Glutamatergic neuron (in vitro differentiated cells): Measurements from ENCODE around the gene TP53RK. TPM values are rescaled to one million over a fixed set of nuclear protein-coding genes. Genes with fewer than 3 reads are reported as not detected.

Experiments
- DNase-seq: peaks from one replicate; pipeline ENCODE4 v3.0.0; 2022
- H3K27ac Mint-ChIP-seq: one replicate; pipeline ENCODE4 v1.8.0; 2020; ENCODE audit warnings: mild to moderate bottlenecking, mixed read lengths, inconsistent platforms; ENCODE audit not compliant: unreplicated experiment
- H3K27me3 Mint-ChIP-seq: one replicate; pipeline ENCODE4 v1.8.0; 2020; ENCODE audit warnings: mild to moderate bottlenecking, moderate library complexity, mixed read lengths, inconsistent platforms; ENCODE audit not compliant: unreplicated experiment
- H3K36me3 Mint-ChIP-seq: one replicate; pipeline ENCODE4 v1.8.0; 2020; ENCODE audit warnings: mild to moderate bottlenecking, mixed read lengths, inconsistent platforms; ENCODE audit not compliant: unreplicated experiment
- H3K4me1 Mint-ChIP-seq: one replicate; pipeline ENCODE4 v1.8.0; 2020; ENCODE audit warnings: mild to moderate bottlenecking, low read depth, mixed read lengths, inconsistent platforms; ENCODE audit not compliant: unreplicated experiment
- H3K4me3 Mint-ChIP-seq: one replicate; pipeline ENCODE4 v1.8.0; 2020; ENCODE audit warnings: mild to moderate bottlenecking, mixed read lengths, inconsistent platforms; ENCODE audit not compliant: unreplicated experiment
- H3K9me3 Mint-ChIP-seq: one replicate; pipeline ENCODE4 v1.8.0; 2020; ENCODE audit warnings: mild to moderate bottlenecking, moderate library complexity, mixed read lengths, inconsistent platforms; ENCODE audit not compliant: unreplicated experiment
- total RNA-seq: library from RNA; stranded (reverse); fragmentation: NEBNext Ultra II Directional; extraction: Animal tissue kit (Norgen Biotek cat#: 25700); gene quantifications from one replicate; pipeline ENCODE4 v1.2.1, GENCODE V29; 2021; ENCODE audit not compliant: unreplicated experiment
- TF ChIP-seq, protein P1 (sequence below): fragments of 200-600 bp; sonication (generic); IDR thresholded peaks from one replicate; pipeline ENCODE4 v1.5.0; 2021; ENCODE audit not compliant: partially characterized antibody, unreplicated experiment

TP53RK gene
- total RNA-seq, 1 donor from 2014 or later = 19.0 TPM

DNA sequence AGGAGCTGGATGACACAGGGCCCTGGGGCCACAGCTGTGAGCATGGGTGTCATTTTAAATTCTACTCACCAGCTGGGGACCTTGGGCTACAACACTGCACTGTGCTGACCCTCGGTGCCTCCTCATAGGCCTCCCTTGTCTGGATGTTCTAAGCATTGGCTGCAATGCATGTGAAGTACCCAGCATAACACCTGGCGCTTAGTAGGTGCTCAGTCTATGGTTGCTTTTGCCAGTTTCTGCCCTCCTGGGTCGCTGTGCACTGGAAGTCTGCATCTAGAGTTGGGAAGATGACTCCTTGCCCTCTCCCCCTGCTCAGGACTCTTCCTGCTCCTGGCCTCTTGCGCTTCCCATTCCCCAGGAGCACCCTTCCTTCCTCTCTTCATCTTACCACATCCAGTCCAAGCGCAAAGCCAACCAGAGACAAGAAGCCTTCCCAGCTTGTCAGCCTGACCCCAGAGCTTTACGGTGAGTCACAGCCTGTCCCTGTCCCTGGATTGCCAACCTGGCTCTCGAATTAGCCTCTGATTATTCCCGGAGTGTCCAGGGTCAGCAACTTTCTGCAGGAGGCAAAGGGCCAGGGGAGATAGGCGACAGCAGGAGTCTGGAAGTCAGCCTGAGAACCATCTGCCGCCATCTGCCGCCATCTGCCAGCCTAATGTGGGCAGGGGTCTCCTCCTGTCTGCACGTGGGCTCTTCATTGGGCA lies 46.8 kb downstream of the TP53RK start:
- peak overlapping the region; percentile 90 for H3K27ac Mint-ChIP-seq
- peak; percentile 80 for DNase-seq

GRCh38 chr20:46641424-46641823 lies 47.8 kb downstream of the TP53RK start:
- TF ChIP-seq, protein P1, sequence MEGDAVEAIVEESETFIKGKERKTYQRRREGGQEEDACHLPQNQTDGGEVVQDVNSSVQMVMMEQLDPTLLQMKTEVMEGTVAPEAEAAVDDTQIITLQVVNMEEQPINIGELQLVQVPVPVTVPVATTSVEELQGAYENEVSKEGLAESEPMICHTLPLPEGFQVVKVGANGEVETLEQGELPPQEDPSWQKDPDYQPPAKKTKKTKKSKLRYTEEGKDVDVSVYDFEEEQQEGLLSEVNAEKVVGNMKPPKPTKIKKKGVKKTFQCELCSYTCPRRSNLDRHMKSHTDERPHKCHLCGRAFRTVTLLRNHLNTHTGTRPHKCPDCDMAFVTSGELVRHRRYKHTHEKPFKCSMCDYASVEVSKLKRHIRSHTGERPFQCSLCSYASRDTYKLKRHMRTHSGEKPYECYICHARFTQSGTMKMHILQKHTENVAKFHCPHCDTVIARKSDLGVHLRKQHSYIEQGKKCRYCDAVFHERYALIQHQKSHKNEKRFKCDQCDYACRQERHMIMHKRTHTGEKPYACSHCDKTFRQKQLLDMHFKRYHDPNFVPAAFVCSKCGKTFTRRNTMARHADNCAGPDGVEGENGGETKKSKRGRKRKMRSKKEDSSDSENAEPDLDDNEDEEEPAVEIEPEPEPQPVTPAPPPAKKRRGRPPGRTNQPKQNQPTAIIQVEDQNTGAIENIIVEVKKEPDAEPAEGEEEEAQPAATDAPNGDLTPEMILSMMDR = no peak
- H3K4me1 Mint-ChIP-seq = peaks cover 22% of the 10 kb centered on the region
- peaks cover 11% of the 10 kb centered on the region for H3K9me3 Mint-ChIP-seq
- H3K36me3 Mint-ChIP-seq = no peaks in the 10 kb centered on the region
- H3K4me3 Mint-ChIP-seq = no peak overlapping the region
- peaks cover 13% of the 10 kb centered on the region for H3K27me3 Mint-ChIP-seq
- H3K27ac Mint-ChIP-seq = peak overlapping the region; percentile 67
- DNase-seq = no peak

More for the DNA sequence above, 46.8 kb downstream of the TP53RK start:
- peak overlapping the region; percentile 55 for H3K4me3 Mint-ChIP-seq
- TF ChIP-seq, protein P1 = no peak
- H3K27me3 Mint-ChIP-seq = peaks cover 13% of the 10 kb centered on the region
- H3K4me1 Mint-ChIP-seq = peaks cover 26% of the 10 kb centered on the region
- no peaks in the 10 kb centered on the region for H3K36me3 Mint-ChIP-seq
- peaks cover 11% of the 10 kb centered on the region for H3K9me3 Mint-ChIP-seq

GRCh38 chr20:46640536-46641311 lies 48.5 kb downstream of the TP53RK start:
- Mint-ChIP-seq H3K9me3 (peaks cover 11% of the 10 kb centered on the region), H3K4me1 (peaks cover 22% of the 10 kb centered on the region), H3K4me3 (no peak overlapping the region), H3K27ac (no peak overlapping the region), H3K27me3 (peaks cover 13% of the 10 kb centered on the region), H3K36me3 (no peaks in the 10 kb centered on the region)
- DNase-seq = no peak
- TF ChIP-seq, protein P1 = no peak

DNA sequence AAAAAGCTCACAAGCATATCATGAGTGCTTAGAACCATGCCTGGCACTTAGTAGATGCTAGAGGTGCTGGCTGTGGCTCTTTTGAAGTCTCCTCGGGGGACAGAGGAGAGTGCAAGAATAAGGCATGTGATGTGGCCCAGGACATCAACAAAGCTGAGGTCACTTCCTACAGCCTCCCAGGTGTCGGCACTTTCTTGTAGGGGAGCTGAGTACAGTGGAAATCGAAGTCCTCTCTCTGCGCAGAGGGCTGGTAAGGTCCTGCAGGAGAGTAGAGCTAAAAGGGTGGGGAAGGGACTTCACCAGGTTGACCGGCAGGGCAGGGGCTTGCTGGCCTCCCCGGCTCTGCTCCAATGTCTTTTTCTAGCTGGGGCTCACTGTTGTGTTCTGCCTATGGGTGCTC lies 49.2 kb downstream of the TP53RK start:
- Mint-ChIP-seq H3K36me3 (no peaks in the 10 kb centered on the region), H3K9me3 (peaks cover 11% of the 10 kb centered on the region), H3K4me1 (peaks cover 21% of the 10 kb centered on the region), H3K4me3 (no peak overlapping the region), H3K27ac (no peak overlapping the region), H3K27me3 (peaks cover 12% of the 10 kb centered on the region)
- TF ChIP-seq, protein P1 = no peak
- no peak for DNase-seq

GRCh38 chr20:46639587-46639986 lies 49.7 kb downstream of the TP53RK start:
- H3K9me3 Mint-ChIP-seq = peaks cover 11% of the 10 kb centered on the region
- no peak for DNase-seq
- H3K4me1 Mint-ChIP-seq = peaks cover 18% of the 10 kb centered on the region
- H3K4me3 Mint-ChIP-seq = no peak overlapping the region
- TF ChIP-seq, protein P1 = no peak
- no peaks in the 10 kb centered on the region for H3K36me3 Mint-ChIP-seq
- H3K27ac Mint-ChIP-seq = no peak overlapping the region
- H3K27me3 Mint-ChIP-seq = peaks cover 11% of the 10 kb centered on the region
